22Rv1 (cell line): Measurements from ENCODE around the gene BEND6.

Experiments used
- CTCF ChIP-seq: fragments of 450-650 bp; IDR thresholded peaks from 2 replicates; pipeline ENCODE4 v1.5.1; 2017; ENCODE audit warnings: mild to moderate bottlenecking
- ZFX ChIP-seq: fragments of 450-650 bp; IDR thresholded peaks from 2 replicates; pipeline ENCODE4 v1.6.1; 2017; ENCODE audit warnings: antibody characterized with exemption, borderline replicate concordance

- TF ChIP-seq CTCF (no peak), ZFX (no peak)
Observed at GRCh38 chr6:57074383-57074782, 119.5 kb downstream of the BEND6 start.
